HEK293T (cell line): ENCODE measurements around the gene LIPC.

ENCODE experiments used
- BHLHE40 ChIP-seq: fragments of 450-650 bp; IDR thresholded peaks from 2 replicates; pipeline ENCODE4 v1.6.1; 2016; ENCODE audit warnings: mild to moderate bottlenecking, moderate library complexity, borderline replicate concordance
- FOXM1 ChIP-seq: fragments of 450-650 bp; IDR thresholded peaks from 2 replicates; pipeline ENCODE4 v1.6.1; 2017; ENCODE audit warnings: mild to moderate bottlenecking, borderline replicate concordance

GRCh38 chr15:58526647-58527192 is 94.9 kb downstream of the LIPC start:
- TF ChIP-seq FOXM1 = no peak
- no peak for TF ChIP-seq BHLHE40
